CD4-positive, alpha-beta T cell (primary cell): ENCODE measurements around the gene DLEC1. TPM values are rescaled to one million over a fixed set of nuclear protein-coding genes. Genes with fewer than 3 reads are reported as not detected.

ENCODE experiments used
- ATAC-seq: fragments of 200-7000 bp; cut with Tn5 transposase; one replicate; pipeline ENCODE4 v1.10.0; 2022; ENCODE audit warnings: mild to moderate bottlenecking; ENCODE audit not compliant: poor library complexity
- CTCF ChIA-PET: fragments of 350-600 bp; sonication (Branson Sonifier 250); formaldehyde crosslinking; loops from one replicate; lab custom pipeline; 2021; ENCODE audit warnings: antibody characterized with exemption, inconsistent platforms; lab: Charles Lee
- POLR2A ChIA-PET: fragments of 350-600 bp; sonication (Branson Sonifier 250); formaldehyde crosslinking; loops from one replicate; lab custom pipeline; 2021; ENCODE audit warnings: antibody characterized with exemption, inconsistent platforms; lab: Charles Lee
- DNase-seq, 14 experiments: peaks; one replicate each; pipeline ENCODE4 v3.0.0-alpha.2; 2013 to 2020; ENCODE audit warnings: mixed read lengths in 2 of 14
- H3K27ac ChIP-seq, 2 donors: one replicate each; pipeline versions ENCODE4 v1.5.1 to v1.7.0; 2013; ENCODE audit warnings: low read length in 2 of 2, low read depth in 1 of 2, mild to moderate bottlenecking in 1 of 2
- H3K27me3 ChIP-seq, 2 experiments: 1 replicate in 1 of 2; 2 replicates in 1 of 2; pipeline versions ENCODE4 v1.6.1 to v1.7.0; 2013; ENCODE audit warnings: low read length in 2 of 2, control low read depth in 1 of 2, mild to moderate bottlenecking in 1 of 2, moderate library complexity in 1 of 2; ENCODE audit not compliant: insufficient read depth in 2 of 2, control insufficient read depth in 1 of 2
- H3K36me3 ChIP-seq: one replicate; pipeline ENCODE4 v1.6.1; 2013; ENCODE audit warnings: low read length, control low read depth; ENCODE audit not compliant: insufficient read depth
- H3K4me1 ChIP-seq: one replicate; pipeline ENCODE4 v1.6.1; 2013; ENCODE audit warnings: low read length, control low read depth; ENCODE audit not compliant: insufficient read depth
- H3K4me3 ChIP-seq: one replicate; pipeline ENCODE4 v1.5.1; 2013; ENCODE audit warnings: mild to moderate bottlenecking, low read length, moderate library complexity
- H3K9me3 ChIP-seq, 2 experiments: 1 replicate in 1 of 2; 2 replicates in 1 of 2; pipeline versions ENCODE4 v1.6.1 to v1.7.0; 2013; ENCODE audit warnings: low read length in 2 of 2, mild to moderate bottlenecking in 2 of 2, control low read depth in 1 of 2, moderate library complexity in 1 of 2; ENCODE audit not compliant: control insufficient read depth in 1 of 2, insufficient read depth in 1 of 2
- H3K27ac Mint-ChIP-seq: one replicate; pipeline ENCODE4 v1.8.0; 2020; ENCODE audit warnings: mixed read lengths
- H3K27me3 Mint-ChIP-seq: one replicate; pipeline ENCODE4 v1.8.0; 2021; ENCODE audit warnings: mixed read lengths
- H3K36me3 Mint-ChIP-seq: one replicate; pipeline ENCODE4 v1.8.0; 2021; ENCODE audit warnings: low read depth, mixed read lengths
- H3K4me1 Mint-ChIP-seq: one replicate; pipeline ENCODE4 v1.8.0; 2021; ENCODE audit warnings: low read depth, mixed read lengths
- H3K4me3 Mint-ChIP-seq: one replicate; pipeline ENCODE4 v1.8.0; 2020; ENCODE audit warnings: mild to moderate bottlenecking, mixed read lengths
- H3K9me3 Mint-ChIP-seq: one replicate; pipeline ENCODE4 v1.8.0; 2020; ENCODE audit warnings: mixed read lengths
- CTCF ChIP-seq: fragments of 200-600 bp; IDR thresholded peaks from one replicate; pipeline ENCODE4 v1.8.0; 2022; ENCODE audit warnings: antibody characterized with exemption, mild to moderate bottlenecking
- intact Hi-C, 2 experiments: fragments of 100-400 bp; cut with DNase I in 1 of 2; cut with micrococcal nuclease in 1 of 2; formaldehyde crosslinking; loops; one replicate each; pipeline versions ENCODE4 v1.15.1 to v1.9.0; 2023 to 2025; cut with DNase I, micrococcal nuclease
- total RNA-seq, 174 experiments: library from RNA in 2 of 174; stranded (reverse) in 2 of 174; gene quantifications; one replicate each; pipeline ENCODE4 v1.2.3 and lab custom pipeline; 2021 to 2026

The DLEC1 gene
- total RNA-seq, 2 experiments from 2014 or later = 4.4 to 5.1 TPM

DNA sequence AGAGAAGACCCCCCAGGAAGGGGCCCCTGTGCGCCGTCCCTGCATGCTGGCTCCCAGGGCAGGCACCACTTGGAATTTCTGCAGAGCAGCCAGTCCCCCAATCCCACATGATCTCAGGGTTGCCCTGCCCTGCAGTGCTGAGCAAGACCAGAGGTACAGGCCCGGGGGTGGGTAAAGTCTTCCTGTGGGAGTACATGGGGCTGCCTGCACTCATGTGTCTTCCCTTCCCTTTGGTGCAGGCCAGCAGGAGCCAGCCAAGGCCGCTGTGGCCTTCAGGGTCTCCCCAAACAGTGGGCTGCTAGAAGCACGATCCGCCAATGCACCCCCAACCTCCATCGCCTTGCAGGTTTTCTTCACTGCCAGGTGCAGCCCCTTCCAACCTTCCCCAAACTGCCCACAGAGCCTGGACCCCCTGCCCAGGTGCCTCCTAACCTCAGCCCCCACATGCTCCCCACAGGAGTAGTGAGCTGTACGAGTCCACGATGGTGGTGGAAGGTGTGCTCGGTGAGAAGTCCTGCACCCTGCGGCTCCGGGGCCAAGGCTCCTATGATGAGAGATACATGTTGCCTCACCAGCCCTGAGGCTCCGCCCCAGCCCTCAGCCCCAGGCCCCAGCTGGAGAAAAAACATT is 82.9 kb downstream of the DLEC1 start:
- H3K4me1 Mint-ChIP-seq = peaks cover 11% of the 10 kb centered on the region
- H3K27me3 Mint-ChIP-seq = no peaks in the 10 kb centered on the region
- Histone ChIP-seq H3K27me3 (no peaks in the 10 kb centered on the region), H3K4me1 (peaks cover 6% of the 10 kb centered on the region), H3K27ac (no peak overlapping the region), H3K4me3 (no peak overlapping the region), H3K9me3 (no peaks in the 10 kb centered on the region), H3K36me3 (peaks cover 51% of the 10 kb centered on the region)
- no peak overlapping the region for H3K4me3 Mint-ChIP-seq
- TF ChIP-seq CTCF = no peak
- CTCF ChIA-PET = no interaction called here
- ATAC-seq (no peak), DNase-seq (no peak)
- H3K36me3 Mint-ChIP-seq = peaks cover 74% of the 10 kb centered on the region
- no peak overlapping the region for H3K27ac Mint-ChIP-seq
- intact Hi-C loops = no loop called here
- no peaks in the 10 kb centered on the region for H3K9me3 Mint-ChIP-seq
- POLR2A ChIA-PET = no interaction called here

DNA sequence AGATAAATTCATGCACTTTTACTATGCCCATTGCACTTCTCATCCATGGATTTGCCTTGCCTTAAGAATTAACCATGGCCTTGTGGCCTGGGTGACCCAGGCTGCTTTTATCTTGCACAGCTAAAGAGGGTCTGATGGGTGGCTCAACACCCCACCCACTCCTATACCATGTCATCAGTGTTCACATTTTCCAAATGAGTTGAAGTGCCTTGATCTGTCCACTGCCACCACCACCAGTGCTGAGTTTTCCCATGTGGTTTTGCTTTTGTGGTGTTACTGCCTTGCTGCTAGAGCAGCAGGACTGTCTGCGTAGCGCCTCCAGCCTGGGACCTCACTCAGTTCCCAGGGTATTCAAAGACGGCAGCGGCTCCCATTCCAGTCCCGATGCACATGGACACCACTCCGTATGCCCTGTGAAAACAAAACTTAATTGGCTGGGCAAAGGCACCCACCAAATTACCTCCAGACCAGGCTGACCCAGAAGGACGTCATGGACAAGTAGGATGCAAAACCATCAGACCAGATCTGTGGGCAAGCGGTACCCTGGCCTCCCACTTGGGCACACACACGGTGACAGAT is 83.8 kb downstream of the DLEC1 start:
- Mint-ChIP-seq H3K9me3 (no peaks in the 10 kb centered on the region), H3K4me1 (peaks cover 10% of the 10 kb centered on the region), H3K4me3 (no peak overlapping the region), H3K27me3 (no peaks in the 10 kb centered on the region), H3K27ac (no peak overlapping the region), H3K36me3 (peaks cover 83% of the 10 kb centered on the region)
- no peaks in the 10 kb centered on the region for H3K27me3 ChIP-seq
- DNase-seq (no peak), ATAC-seq (no peak)
- TF ChIP-seq CTCF = no peak
- POLR2A ChIA-PET = interaction anchor here (1.2 kb wide), 1 partner anchor 42 kb away, joined by 3 read pairs; no protein-coding TSS in a partner anchor
- no peaks in the 10 kb centered on the region for H3K9me3 ChIP-seq
- peaks cover 59% of the 10 kb centered on the region for H3K36me3 ChIP-seq
- CTCF ChIA-PET = no interaction called here
- peaks cover 5% of the 10 kb centered on the region for H3K4me1 ChIP-seq
- intact Hi-C loops = no loop called here
- H3K27ac ChIP-seq = no peak overlapping the region
- no peak overlapping the region for H3K4me3 ChIP-seq

DNA sequence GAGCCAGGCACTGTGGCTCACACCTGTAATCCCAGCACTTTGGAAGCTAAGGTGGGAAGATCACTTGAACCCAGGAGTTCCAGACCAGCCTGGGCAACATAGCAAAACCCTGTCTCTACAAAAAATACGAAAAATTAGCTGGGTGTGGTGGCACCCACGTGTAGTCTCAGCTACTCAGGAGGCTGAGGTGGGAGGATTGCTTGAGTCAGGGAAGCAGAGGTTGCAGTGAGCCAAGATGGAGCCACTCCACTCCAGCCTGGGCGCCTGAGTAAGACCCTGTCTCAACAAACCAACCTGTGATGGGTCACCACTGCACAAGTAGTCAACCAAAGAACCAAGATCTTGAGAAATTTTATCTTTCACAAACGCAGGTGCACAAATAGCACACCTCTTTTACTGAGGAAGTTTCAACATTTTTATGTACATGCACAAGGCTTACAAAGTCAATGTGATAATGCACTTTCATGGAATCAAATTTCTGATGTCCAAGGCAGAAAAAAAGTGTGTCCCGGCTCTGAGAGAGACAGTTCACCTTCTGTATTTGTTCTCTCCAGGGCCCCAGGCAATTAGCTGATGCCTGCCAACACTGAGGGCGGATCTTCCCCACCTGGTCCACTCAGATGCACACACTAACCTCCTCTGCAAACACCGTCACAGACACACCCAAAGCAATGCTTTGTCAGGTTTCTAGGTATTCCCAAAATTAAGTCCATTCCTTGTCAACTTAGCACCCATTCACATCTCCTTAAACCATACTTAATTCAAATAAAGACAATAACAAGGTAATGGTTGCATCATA is 85.5 kb downstream of the DLEC1 start:
- ChIA-PET POLR2A (interaction anchor here (1.2 kb wide), 1 partner anchor 12 kb away, joined by 7 read pairs; the partner anchor contains the start of gene ACAA1), CTCF (no interaction called here)
- H3K36me3 ChIP-seq = peaks cover 75% of the 10 kb centered on the region
- H3K27ac ChIP-seq = no peak overlapping the region
- no peaks in the 10 kb centered on the region for H3K9me3 ChIP-seq
- H3K4me1 Mint-ChIP-seq = no peaks in the 10 kb centered on the region
- ATAC-seq = no peak
- no peak overlapping the region for H3K4me3 Mint-ChIP-seq
- TF ChIP-seq CTCF = no peak
- no peaks in the 10 kb centered on the region for H3K9me3 Mint-ChIP-seq
- H3K27ac Mint-ChIP-seq = no peak overlapping the region
- H3K4me1 ChIP-seq = peaks cover 3% of the 10 kb centered on the region
- no peaks in the 10 kb centered on the region for H3K27me3 ChIP-seq
- intact Hi-C loops = no loop called here
- no peak for DNase-seq
- no peaks in the 10 kb centered on the region for H3K27me3 Mint-ChIP-seq
- peaks cover 96% of the 10 kb centered on the region for H3K36me3 Mint-ChIP-seq
- H3K4me3 ChIP-seq = no peak overlapping the region
